Measurements from ENCODE around the gene SLC38A9.
"Not testable (repeated sequence)": the region's sequence is repeated elsewhere in the genome, so short reads cannot be mapped to it uniquely, and the experiment has no call there.

Gene SLC38A9, protein sequence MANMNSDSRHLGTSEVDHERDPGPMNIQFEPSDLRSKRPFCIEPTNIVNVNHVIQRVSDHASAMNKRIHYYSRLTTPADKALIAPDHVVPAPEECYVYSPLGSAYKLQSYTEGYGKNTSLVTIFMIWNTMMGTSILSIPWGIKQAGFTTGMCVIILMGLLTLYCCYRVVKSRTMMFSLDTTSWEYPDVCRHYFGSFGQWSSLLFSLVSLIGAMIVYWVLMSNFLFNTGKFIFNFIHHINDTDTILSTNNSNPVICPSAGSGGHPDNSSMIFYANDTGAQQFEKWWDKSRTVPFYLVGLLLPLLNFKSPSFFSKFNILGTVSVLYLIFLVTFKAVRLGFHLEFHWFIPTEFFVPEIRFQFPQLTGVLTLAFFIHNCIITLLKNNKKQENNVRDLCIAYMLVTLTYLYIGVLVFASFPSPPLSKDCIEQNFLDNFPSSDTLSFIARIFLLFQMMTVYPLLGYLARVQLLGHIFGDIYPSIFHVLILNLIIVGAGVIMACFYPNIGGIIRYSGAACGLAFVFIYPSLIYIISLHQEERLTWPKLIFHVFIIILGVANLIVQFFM

DNA sequence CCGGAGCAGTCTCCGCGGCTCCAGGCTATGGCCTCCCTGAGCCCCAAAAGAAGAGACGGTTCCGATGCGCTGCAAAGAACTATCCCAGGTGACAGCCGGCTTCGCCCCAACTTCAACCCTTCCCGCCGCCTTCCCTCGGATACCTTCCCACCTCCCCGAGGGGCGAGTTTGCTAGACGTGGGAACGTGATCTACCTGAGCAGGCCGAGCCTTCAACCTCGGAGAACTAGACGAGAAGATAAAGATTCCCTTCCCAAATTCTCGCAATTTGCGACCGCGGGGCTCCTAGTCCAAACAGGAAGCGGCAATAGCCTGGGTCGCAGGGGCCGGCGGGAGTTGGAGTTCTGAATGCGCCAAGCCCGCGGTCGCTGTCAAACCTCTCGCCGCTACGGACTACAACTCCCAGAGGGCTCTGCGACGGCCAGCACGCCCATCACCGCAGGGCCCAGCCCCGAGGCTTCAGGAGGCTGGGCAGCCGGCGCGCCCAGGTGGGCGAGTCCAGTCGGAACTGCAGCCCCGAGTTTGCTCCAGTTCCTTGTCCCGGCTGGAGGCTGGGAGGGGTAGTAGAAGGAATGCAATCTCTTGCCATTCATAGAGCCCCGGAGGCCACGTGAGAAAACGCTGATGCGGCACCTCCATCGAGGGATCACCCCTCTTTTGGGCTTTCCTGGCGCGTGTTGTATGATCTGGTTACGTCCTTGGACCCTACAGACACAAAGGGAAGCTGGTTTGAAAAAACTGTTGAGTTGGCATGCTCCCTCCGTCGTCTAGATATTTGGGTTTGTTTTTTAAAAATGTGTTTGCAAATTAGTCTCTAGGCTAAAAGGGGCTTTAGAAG, at the start of gene SLC38A9:
SLC38A9 (minus strand) TSS at position 302 of the 837 bp plus-strand sequence. CDS start 14,366 bp downstream, outside the sequence.
- no peak for FAIRE-seq

DNA sequence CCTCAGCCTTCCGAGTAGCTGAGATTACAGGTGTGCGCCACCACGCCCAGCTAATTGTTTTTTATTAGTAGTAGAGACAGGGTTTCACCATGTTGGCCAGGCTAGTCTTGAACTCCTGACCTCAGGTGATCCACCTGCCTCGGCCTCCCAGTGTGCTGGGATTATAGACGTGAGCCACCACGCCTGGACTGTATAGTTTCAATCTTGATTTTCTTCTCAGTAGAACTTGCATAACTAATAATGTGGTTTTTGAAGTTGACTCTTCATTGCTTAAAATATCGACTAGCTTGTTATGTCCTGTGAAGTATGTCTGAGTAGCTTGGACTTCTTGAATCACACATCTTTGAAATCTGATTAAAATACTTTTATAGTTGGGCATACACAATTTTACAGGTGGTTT, 49.6 kb upstream of the SLC38A9 start:
- FAIRE-seq: not testable (repeated sequence)

DNA sequence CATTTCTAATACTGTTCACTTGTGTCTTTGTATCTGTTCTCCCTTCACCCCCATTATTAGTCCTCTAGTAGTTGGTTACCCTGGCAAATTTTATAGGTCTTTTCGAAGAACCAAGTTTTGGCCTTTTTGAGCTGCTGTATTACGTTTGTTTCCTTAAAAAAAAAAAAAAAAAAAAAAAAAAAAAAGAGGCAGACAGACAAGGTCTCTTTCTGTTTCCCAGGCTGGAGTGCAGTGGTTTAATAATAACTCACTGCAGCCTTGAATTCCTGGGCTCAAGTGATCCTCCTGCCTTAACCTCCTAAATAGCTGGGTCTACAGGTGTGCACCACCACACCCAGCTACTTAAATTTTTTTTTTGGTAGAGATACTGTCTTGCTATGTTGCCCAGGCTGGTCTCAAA, 46.6 kb upstream of the SLC38A9 start:
- no peak for FAIRE-seq

DNA sequence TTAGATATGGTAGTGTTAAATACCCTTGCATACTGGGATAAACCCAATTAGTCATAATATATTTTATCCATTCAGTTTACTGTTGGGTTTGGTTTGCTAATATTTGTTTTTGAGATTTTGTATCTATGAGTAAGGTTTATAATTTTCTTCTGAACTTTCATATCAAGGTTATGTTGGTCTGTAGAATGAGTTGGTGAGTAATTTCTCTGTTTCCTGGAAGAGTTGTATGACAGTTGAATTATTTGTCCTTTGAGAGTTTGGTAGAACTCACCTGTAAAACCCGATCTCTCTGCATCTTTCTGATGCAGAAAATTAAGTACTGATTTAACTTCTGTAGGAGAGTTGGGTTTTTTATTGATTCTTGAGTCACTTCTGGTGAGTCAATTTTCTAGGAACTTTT, 46.1 kb upstream of the SLC38A9 start:
- FAIRE-seq: no peak

DNA sequence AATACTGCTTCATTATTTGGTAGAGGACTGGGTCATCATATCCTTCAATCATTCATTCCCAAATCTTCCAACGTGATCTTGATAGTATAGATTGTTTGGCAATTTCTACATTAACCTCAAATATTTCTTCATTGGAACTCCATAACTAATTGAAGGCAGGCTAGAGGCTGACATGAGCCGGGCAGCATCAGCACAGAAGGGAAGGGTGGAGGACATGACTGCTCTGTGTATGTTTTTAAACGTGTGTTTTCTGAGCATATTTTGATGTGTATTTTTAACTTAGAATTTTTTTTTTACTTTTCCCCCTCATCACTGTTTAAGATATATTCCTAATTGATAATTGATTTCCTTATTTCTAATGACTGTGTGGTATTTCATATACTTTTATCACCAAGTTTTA, 38.4 kb upstream of the SLC38A9 start:
- no peak for FAIRE-seq

DNA sequence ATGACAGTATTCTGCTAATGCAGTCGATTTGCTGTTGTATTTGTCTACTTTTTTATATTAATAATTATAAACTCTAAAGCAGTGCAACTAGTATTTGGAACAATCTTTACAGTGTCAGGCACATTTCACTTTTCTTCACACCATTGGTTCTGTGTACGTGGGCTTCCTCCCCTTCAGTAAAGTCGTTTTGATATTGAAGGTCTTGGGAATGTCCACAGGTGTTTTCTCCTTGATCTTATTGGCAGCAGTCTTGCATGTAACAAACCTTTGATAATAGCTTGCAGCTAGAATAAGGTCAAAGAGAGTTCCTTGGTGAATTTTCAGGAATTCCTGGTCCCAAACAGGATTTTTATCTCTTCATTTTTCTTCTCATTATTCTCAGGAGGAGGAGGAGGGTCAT, 37.9 kb upstream of the SLC38A9 start:
- no peak for FAIRE-seq

DNA sequence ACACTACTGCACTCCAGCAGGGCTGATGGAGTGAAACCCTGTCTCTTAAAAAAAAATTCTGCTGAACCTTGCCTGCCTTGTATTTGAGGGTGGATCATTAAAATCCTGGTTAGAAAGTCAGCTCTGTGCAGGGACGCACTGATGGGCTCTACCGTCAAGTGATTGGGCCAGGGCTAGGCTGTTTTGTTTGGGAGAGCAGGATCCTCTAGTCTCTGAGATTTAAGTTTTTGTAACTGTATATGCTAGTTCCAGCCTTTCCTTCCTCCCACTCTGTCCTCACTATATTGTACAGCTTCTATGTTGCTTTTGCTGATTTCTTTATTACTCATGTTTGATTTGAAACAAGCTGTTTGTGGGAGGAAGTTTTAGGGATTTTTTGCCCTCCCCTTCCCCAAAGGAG, 37.3 kb upstream of the SLC38A9 start:
- no peak for FAIRE-seq

DNA sequence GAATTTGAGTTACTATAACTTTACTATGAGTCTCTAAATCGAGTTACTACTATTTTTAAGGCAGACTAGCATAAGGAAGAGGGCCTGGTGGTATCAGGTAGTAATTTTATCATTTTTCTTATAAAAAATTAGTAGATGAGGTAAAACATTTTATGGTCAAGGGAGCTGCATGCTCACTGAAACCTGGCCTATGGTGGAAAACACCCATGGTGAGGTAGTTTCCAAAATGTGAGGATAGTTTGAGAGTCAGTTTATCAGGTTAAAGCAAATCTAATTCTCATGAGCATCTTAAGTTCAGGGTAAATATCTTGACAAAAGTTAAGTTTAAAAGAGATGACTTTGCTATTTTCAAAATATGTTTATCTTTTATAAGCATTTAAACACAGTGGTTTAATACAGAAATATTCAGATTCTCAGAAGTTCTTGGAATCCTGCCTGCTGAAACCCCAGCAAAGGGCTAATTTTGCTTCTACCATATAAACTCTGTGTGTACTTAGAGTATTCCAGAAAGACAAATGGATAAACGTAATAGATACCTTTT, 35.7 kb upstream of the SLC38A9 start:
- no peak for FAIRE-seq

DNA sequence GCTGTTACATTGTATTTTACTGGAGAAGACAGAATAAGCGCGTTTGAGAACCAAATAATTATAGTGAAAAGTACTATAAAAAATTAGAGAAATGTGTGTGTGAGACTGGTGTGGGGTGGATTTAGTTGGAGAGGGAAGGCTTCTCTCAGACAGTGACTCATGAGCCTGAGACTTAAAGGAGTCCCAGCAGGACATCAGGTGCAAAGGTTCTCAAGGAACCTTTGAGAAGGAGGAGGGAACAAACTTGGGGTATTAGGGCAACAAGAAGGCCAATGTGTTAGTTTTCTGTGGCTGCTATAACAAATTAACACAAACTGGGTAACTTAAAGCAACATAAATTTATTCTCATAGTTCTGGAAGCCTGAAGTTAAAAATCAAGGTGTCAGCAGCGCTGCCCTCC, 30.7 kb upstream of the SLC38A9 start:
- FAIRE-seq: no peak

DNA sequence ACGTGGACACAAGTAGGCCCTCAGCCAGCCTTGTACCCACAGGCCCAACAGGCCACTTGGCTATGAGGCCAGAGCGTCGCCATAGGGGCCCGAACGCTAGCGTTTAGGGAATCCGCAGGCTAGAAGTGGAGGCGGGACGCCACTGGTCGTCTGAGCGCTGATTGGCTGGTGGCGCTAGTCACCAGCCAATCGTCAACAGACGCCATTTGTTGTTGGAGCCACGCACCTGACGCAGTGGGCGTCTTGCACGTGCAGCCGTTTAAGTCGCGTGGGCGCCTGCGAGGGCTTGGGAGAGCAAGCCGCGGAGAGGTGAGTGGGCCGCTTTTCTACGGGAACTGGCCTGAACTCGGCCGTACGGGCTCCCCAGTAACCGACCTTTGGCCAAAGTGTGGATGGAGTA, 25.7 kb upstream of the SLC38A9 start, which contains the start of gene DDX4:
DDX4 (plus strand) TSS at position 269 of the 400 bp plus-strand sequence. CDS start 903 bp downstream, outside the sequence.
- FAIRE-seq: no peak

DNA sequence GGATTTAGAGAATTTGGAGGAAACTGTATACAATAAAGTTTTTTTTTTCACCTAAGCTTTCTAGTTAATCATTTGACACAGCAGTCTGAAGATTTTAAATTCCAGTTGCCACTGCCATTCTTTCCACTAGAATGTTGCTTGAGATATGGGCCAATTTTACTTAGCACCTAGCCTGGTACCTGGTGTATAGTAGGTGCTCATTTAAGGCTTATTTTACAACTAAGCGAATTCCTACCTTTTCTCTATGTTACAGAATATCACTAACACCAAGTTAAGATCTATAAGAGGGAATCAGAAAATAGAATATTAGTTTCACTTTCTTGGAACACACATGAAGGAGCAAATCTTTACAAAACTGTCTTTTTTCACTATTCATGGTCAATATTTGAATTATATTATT, 22.5 kb upstream of the SLC38A9 start:
- no peak for FAIRE-seq

DNA sequence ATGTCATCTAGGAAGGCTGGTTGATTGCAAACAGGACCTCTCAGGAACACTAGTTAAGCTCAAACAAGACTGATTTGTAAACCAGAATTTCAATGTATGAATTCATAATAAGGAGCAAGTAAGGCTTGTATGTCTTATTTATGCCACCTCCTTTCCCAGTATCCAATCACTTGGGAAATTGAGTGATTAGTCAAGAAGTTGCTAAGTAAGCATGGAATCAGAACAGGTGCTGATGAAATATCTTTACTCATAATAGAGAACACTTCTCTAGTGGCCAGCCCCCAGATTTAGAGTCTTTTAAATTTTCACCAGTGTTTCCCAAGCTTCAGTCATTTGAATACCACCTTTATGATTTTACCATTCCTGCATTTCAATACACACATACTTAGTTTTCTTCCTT, 20.5 kb upstream of the SLC38A9 start:
- no peak for FAIRE-seq

DNA sequence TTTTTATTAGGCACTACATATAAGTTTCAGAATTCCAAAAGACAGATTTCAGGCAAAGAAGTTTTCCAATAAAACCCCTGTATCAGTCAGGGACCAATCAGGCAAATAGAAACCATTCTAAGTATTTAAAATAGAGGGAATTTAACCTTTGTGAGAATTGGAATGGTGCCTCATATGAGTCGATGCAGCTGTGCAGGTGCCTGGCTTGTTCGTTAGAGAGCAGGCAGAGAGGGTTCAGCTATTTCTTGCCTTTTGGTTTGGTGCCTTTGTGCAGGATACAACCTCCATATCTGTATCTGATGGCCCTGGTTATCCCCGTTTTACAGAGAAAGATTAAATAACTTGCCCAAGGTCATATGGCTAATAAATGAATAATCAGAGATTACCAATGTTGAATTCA, 19.7 kb upstream of the SLC38A9 start:
- FAIRE-seq: no peak

DNA sequence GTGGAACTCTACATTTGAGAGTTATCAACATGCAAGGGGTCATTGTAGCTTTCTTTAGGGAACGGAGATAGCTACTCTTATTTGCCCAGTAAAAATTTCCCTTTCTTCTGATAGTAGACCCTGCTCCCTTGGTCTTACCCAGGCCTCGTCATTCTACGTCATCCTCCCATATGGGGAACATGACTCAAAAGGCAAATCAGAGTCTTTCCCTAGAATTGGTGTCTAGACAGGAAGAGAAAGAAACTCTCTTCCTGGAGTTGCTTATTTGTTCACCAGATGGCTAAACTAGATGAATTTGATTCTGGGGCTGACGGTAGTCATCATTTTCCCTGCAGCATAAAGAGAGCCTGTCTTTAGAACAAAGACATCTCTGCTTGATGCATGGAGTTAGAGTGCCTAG, 12.2 kb upstream of the SLC38A9 start:
- no peak for FAIRE-seq

DNA sequence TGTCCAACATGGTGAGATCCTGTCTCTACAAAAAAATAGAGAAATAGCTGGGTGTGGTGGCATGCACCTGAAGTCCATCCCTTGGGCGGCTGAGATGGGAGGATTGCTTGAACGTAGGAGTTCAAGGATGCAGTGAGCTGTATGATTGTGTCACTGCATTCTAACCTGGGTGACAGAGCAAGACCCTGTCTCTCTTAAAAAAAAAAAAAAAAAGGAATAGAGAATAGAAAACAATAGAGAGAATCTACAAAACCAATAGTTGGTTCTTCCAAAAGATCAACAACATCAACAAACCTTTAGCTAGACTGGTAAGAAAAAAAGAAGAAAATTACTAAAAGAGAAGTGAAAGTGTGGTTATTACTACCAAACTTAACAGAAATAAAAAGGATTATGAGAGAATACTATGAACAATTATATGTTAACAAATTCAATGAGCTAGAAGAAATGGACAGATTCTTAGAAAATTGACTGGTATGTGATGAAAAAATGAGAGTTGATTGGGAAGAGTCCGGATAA, 8.1 kb upstream of the SLC38A9 start:
- no peak for FAIRE-seq

DNA sequence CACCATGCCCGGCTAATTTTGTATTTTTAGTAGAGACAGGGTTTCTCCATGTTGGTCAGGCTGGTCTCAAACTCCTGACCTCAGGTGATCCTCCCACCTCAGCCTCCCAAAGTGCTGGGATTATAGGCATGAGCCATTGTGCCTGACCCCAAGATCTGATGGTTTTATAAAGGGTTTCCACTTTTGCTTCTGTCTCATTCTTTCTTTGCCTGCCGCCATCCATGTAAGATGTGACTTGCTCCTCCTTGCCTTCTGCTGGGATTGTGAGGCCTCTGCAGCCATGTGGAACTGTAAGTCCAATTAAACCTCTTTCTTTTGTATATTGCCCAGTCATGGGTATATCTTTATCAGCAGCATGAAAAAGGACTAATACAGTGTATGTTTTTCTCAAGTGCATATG, 6.9 kb upstream of the SLC38A9 start:
- FAIRE-seq: not testable (repeated sequence)

DNA sequence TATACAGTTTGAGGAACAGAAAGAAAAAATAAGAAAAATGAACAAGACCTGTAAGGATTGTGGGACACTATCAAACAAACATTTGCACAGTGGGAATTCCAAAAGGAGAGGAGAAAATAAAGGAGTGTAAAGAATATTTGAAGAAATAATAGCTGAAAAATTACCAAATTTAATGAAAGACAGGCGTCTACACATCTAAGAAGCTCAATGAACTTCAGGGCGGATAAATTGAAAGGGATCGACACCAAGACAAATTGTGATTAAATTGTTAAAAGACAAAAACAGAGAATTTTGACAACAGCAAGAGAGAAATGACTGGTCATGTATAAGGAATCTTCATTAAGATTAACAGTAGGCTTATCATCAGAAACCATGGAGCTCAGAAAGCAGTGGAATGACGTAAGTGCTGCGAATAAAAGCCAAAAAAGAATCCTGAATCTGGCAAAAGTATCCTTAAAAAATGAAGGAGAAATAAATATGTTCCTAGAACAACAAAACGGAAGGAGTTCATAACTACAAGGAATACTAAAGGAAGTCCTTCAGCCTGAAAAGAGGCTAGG, 3.5 kb upstream of the SLC38A9 start:
- FAIRE-seq: no peak

DNA sequence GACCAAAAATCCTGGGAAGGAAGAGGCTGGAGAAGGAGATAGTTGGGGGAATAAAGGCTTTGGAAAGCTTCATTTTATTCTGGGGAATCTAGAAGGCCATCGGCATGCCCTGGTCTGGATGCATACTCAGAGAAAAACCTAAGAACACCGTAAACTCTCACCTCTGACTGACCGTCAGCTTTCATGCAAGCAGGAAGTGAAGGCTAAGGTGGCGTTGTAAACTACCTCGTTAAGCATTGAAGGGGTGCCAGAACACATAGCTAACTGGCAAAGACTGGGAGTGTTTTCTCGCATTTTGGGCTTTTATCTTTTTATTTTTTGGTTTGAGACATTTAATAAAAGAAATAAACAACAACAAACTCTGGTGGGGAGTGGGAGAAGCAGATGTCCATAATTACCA, 2.6 kb upstream of the SLC38A9 start:
- FAIRE-seq: no peak

DNA sequence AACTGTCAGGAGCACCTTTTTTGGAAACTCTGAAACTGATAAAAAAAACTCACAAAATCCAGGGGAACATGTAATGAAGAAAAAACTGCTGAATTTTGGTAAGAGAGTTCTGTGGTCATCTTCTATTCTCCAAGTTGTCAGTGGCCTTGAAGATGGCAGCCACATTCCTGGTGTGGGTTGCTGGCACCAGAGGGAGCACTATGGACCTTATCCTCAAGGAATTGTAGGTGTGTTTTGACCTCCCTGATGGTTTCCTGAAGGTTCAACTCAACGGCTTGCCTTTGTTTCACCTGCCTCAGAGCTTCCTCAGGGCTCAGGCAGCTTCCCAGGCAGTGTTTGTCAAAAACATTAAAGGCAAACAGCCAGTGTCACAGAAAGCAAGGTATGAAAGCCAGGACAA, 2.2 kb upstream of the SLC38A9 start:
- no peak for FAIRE-seq

DNA sequence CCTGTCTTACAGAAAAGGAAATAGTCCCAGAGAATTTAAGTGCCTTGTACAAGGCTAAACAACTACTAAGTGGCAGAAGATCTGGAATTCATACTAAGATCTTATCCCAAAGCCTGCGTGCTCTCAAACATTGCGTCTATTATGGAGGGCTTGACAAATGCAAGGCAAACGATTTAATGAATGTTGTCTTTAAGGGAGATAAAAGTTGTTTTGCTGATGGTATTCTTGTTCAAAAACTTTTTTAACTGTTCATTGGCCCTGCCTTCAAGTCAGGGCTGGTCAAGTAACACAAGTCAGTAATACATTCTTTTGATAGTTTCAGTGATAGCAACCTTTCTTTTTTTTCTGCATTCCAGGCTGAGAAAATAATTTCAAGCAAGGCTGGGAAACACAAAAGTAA, 1.7 kb upstream of the SLC38A9 start:
- no peak for FAIRE-seq

DNA sequence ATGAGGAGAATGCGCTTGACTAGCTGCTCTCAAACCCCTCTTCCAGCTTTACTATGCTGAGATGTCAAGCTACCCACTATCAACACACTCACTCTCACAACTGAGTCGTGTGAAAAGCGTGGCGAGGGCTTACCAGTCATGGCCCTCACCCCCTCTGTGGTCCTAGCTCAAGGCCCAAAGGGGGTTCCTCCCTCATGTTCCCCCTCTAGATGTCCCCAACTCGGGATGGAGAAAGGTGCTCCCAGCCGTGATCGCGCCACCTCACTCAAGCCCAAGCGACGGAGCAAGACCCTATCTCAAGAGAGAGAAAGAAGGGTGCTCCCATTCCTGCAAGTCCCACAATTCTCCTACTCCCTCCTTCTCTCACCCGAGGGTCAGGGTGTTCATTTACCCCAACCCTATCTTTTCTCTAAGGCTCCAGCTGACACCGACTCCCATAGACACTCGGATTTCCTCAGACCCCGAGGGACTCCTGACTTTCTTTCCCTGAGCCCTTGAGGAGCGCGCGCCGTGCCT, 559 bp downstream of the SLC38A9 start:
- FAIRE-seq: no peak

DNA sequence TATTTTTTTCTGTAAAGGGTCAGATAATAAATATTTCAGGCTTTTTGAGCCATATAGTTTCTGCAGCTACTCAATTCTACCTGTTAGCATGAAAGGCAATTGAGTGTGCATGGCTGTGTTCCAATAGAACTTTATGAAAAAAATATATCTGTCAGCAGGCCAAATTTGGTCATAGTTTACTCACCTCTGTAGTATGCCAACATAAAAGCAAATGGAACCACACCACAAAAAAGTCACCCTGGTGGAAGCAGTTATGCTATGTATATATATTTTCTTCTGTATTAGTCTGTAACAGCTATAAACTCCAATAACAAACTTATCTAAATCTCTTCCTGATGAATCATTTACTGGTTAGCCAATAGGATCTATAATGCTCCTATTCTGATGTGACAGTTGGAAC, 3.4 kb downstream of the SLC38A9 start:
- FAIRE-seq: no peak

DNA sequence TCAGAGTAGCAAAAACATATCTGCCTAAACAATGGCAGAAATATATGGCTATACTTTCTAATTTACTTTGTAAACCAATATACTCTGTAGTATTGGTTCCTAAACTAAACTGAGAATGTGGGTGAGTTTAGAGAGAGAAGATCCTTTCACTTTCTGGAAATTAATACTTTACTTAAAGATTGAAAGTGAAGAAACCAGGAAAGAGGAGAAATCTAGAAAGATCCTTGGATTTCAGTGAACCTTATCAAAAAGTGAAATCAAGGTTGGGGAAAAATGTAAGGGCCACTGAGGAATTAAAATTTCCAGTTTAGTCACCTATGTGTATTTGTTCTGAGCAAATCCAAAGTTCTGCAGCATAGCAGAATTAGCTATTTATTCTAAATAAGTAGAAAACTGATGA, 5.9 kb downstream of the SLC38A9 start:
- FAIRE-seq: no peak
